ENCODE measurements around the gene SLC28A3. TPM values are rescaled to one million over a fixed set of nuclear protein-coding genes. Genes with fewer than 3 reads are reported as not detected.

Gene SLC28A3
- total RNA-seq, 1 experiment from 2014 or later: not detected

- Histone ChIP-seq H3K36me3 (ENCODE audit: low read depth, low read length) (no peaks in the 10 kb centered on the region), H3K79me2 (ENCODE audit: low read length) (no peaks in the 10 kb centered on the region), H3K27me3 (ENCODE audit: low read length) (no peaks in the 10 kb centered on the region), H3F3A (ENCODE audit: low read length, unreplicated experiment) (no peaks in the 10 kb centered on the region), H3K9ac (ENCODE audit: low read length) (no peak overlapping the region), H3K9me3 (ENCODE audit: low read length) (no peaks in the 10 kb centered on the region), H3K27ac (ENCODE audit: low read length) (no peak overlapping the region), H2AFZ (ENCODE audit: low read length) (no peak overlapping the region), H3K9me2 (replicated peaks; ENCODE audit: low read length) (no peaks in the 10 kb centered on the region), H3K4me1 (ENCODE audit: insufficient read depth, low read length) (no peaks in the 10 kb centered on the region), H3K4me2 (ENCODE audit: low read length) (no peak overlapping the region), H4K20me1 (ENCODE audit: low read length) (no peaks in the 10 kb centered on the region), H3K4me3 (ENCODE audit: low read length) (no peak overlapping the region)
- BruUV-seq (replicated peaks): no TSS peak
- intact Hi-C loops (cut with micrococcal nuclease): no loop called here
- ChIA-PET CTCF (no interaction called here), POLR2A (ENCODE audit: unreplicated experiment) (no interaction called here)
- TF ChIP-seq CTCF (conservative IDR thresholded peaks at IDR 0.05; ENCODE audit: low read depth, low read length) (no peak), EZH2 (IDR thresholded peaks at IDR 0.05; ENCODE audit: low read length, unreplicated experiment) (no peak), EZH2phosphoT487 (IDR thresholded peaks at IDR 0.05; ENCODE audit: borderline replicate concordance, low read length) (no peak)
- no peak for ATAC-seq
- DNase-seq: no peak
Observed at GRCh38 chr9:84343111-84343521, 2.6 kb upstream of the SLC28A3 start.

DNA sequence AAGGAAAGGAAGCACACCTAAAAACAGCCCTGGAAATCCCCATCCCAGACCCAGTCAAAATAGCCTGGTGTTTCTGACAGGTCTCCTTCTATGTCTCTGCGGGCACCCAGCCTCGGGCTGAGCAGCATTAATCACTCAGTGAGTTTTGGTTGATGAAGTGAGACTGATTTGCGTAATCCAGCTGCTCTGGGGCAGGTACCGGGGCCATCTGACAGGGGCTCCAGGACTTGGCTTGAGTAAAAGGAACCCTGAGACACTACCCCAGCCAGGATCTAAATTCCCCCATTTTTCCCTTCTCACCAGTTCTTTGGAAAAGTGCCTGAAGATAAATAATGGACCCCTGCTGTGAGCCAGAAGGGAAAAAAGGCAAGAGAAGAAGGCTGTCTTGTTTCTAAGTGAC is 596 bp downstream of the SLC28A3 start:
- Histone ChIP-seq H3K36me3 (ENCODE audit: low read depth, low read length) (no peaks in the 10 kb centered on the region), H3K4me2 (ENCODE audit: low read length) (no peak overlapping the region), H3K4me1 (ENCODE audit: insufficient read depth, low read length) (no peaks in the 10 kb centered on the region), H3K4me3 (ENCODE audit: low read length) (no peak overlapping the region), H3K27me3 (ENCODE audit: low read length) (no peaks in the 10 kb centered on the region), H3K9me2 (replicated peaks; ENCODE audit: low read length) (no peaks in the 10 kb centered on the region), H3K9me3 (ENCODE audit: low read length) (no peaks in the 10 kb centered on the region), H4K20me1 (ENCODE audit: low read length) (no peaks in the 10 kb centered on the region), H2AFZ (ENCODE audit: low read length) (0 out of 2 replicates have a peak overlapping the region, but pooled peaks have one; percentile 7), H3F3A (ENCODE audit: low read length, unreplicated experiment) (no peaks in the 10 kb centered on the region), H3K27ac (ENCODE audit: low read length) (no peak overlapping the region), H3K79me2 (ENCODE audit: low read length) (no peaks in the 10 kb centered on the region), H3K9ac (ENCODE audit: low read length) (no peak overlapping the region)
- ChIA-PET CTCF (no interaction called here), POLR2A (ENCODE audit: unreplicated experiment) (no interaction called here)
- no peak for ATAC-seq
- no TSS peak for BruUV-seq (replicated peaks)
- TF ChIP-seq EZH2phosphoT487 (IDR thresholded peaks at IDR 0.05; ENCODE audit: borderline replicate concordance, low read length) (no peak), CTCF (conservative IDR thresholded peaks at IDR 0.05; ENCODE audit: low read depth, low read length) (no peak), EZH2 (IDR thresholded peaks at IDR 0.05; ENCODE audit: low read length, unreplicated experiment) (no peak)
- intact Hi-C loops (cut with micrococcal nuclease): no loop called here
- no peak for DNase-seq

DNA sequence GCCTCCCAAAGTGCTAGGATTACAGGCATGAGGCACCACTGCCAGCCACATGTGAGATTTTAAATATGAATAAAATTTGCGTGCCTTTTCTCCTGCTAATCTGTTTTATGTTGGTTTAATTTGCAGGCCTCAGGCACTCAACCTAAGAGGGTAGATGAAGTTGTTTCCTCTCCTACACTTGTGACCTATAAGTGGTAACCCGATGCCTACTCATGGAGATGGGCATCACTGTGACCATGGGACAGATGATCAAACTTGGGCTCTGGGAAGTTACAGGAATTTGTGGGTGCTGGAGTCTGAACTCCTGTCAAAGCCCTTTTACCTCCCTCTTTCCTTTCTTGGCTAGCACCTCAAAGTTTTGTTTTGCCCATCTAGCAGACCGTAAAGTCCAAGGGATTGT is 1.1 kb downstream of the SLC28A3 start:
- no peaks in the 10 kb centered on the region for H3K9me2 ChIP-seq (replicated peaks; ENCODE audit: low read length)
- H3K9me3 ChIP-seq (ENCODE audit: low read length): no peaks in the 10 kb centered on the region
- no peak overlapping the region for H3K9ac ChIP-seq (ENCODE audit: low read length)
- H3K4me2 ChIP-seq (ENCODE audit: low read length): no peak overlapping the region
- TF ChIP-seq EZH2phosphoT487 (IDR thresholded peaks at IDR 0.05; ENCODE audit: borderline replicate concordance, low read length): no peak
- no peak for TF ChIP-seq CTCF (conservative IDR thresholded peaks at IDR 0.05; ENCODE audit: low read depth, low read length)
- TF ChIP-seq EZH2 (IDR thresholded peaks at IDR 0.05; ENCODE audit: low read length, unreplicated experiment): no peak
- no peaks in the 10 kb centered on the region for H3K79me2 ChIP-seq (ENCODE audit: low read length)
- CTCF ChIA-PET: no interaction called here
- POLR2A ChIA-PET (ENCODE audit: unreplicated experiment): no interaction called here
- H3K36me3 ChIP-seq (ENCODE audit: low read depth, low read length): no peaks in the 10 kb centered on the region
- no TSS peak for BruUV-seq (replicated peaks)
- no peaks in the 10 kb centered on the region for H3K27me3 ChIP-seq (ENCODE audit: low read length)
- ATAC-seq: no peak
- no peak overlapping the region for H2AFZ ChIP-seq (ENCODE audit: low read length)
- no peaks in the 10 kb centered on the region for H3F3A ChIP-seq (ENCODE audit: low read length, unreplicated experiment)
- H3K4me1 ChIP-seq (ENCODE audit: insufficient read depth, low read length): no peaks in the 10 kb centered on the region
- no peak for DNase-seq
- intact Hi-C loops (cut with micrococcal nuclease): no loop called here
- H3K27ac ChIP-seq (ENCODE audit: low read length): no peak overlapping the region
- no peaks in the 10 kb centered on the region for H4K20me1 ChIP-seq (ENCODE audit: low read length)
- H3K4me3 ChIP-seq (ENCODE audit: low read length): no peak overlapping the region
